Neural cell (in vitro differentiated cells): Measurements from ENCODE around the gene FAM83G. TPM values are rescaled to one million over a fixed set of nuclear protein-coding genes. Genes with fewer than 3 reads are reported as not detected.

Experiments
- H2AFZ ChIP-seq: fragments of 200-600, 300-800 bp; sonication (generic), shearing (Covaris generic); 2 replicates; pipeline ENCODE4 v1.6.0; 2014; ENCODE audit warnings: low read depth, mild to moderate bottlenecking, antibody characterized with exemption, low read length, moderate library complexity
- H3F3A ChIP-seq: fragments of 200-600 bp; shearing (Covaris generic); 2 replicates; pipeline ENCODE4 v1.6.1; 2016; ENCODE audit warnings: mild to moderate bottlenecking, moderate library complexity, mixed read lengths, antibody characterized with exemption, low read length; ENCODE audit not compliant: insufficient read depth, poor library complexity, severe bottlenecking
- H3K27ac ChIP-seq: fragments of 200-600, 300-800 bp; sonication (generic), shearing (Covaris generic); 2 replicates; pipeline ENCODE4 v1.5.1; 2014; ENCODE audit warnings: mild to moderate bottlenecking, low read length, moderate library complexity
- H3K27me3 ChIP-seq: fragments of 300-800, 200-600 bp; sonication (generic), shearing (Covaris generic); 2 replicates; pipeline ENCODE4 v1.6.0; 2014; ENCODE audit warnings: mild to moderate bottlenecking, low read depth, low read length, moderate library complexity; ENCODE audit not compliant: insufficient read depth
- H3K36me3 ChIP-seq: fragments of 300-800, 200-600 bp; sonication (generic), shearing (Covaris generic); 2 replicates; pipeline ENCODE4 v1.5.1; 2014; ENCODE audit warnings: mild to moderate bottlenecking, antibody characterized with exemption, low read length, moderate library complexity; ENCODE audit not compliant: insufficient read depth
- H3K4me2 ChIP-seq: fragments of 300-800, 200-600 bp; sonication (generic), shearing (Covaris generic); 2 replicates; pipeline ENCODE4 v1.6.0; 2014; ENCODE audit warnings: mild to moderate bottlenecking, low read length
- H3K4me3 ChIP-seq: fragments of 300-800, 200-600 bp; sonication (generic), shearing (Covaris generic); 2 replicates; pipeline ENCODE4 v1.5.1; 2014; ENCODE audit warnings: mild to moderate bottlenecking, low read length, moderate library complexity
- H3K79me2 ChIP-seq: fragments of 200-600 bp; shearing (Covaris generic); replicated peaks from 2 replicates; pipeline ENCODE4 v1.6.0; 2014; ENCODE audit warnings: mild to moderate bottlenecking, low read length, moderate library complexity; ENCODE audit not compliant: insufficient read depth
- H3K9ac ChIP-seq: fragments of 300-800, 200-600 bp; sonication (generic), shearing (Covaris generic); 2 replicates; pipeline ENCODE4 v1.6.1; 2016; ENCODE audit warnings: mild to moderate bottlenecking, low read length, mixed read lengths
- H3K9me2 ChIP-seq: fragments of 200-600 bp; shearing (Covaris generic); 2 replicates; pipeline ENCODE4 v1.6.1; 2016; ENCODE audit warnings: mild to moderate bottlenecking, low read length, mixed read lengths; ENCODE audit not compliant: insufficient read depth
- H3K9me3 ChIP-seq: fragments of 200-600, 300-800 bp; sonication (generic), shearing (Covaris generic); 2 replicates; pipeline ENCODE4 v1.6.1; 2016; ENCODE audit warnings: mild to moderate bottlenecking, mixed run types, low read length, moderate library complexity, mixed read lengths
- H4K20me1 ChIP-seq: fragments of 200-600 bp; shearing (Covaris generic); 2 replicates; pipeline ENCODE4 v1.6.1; 2016; ENCODE audit warnings: mild to moderate bottlenecking, mixed run types; ENCODE audit not compliant: insufficient read depth
- CTCF ChIP-seq: fragments of 450-650 bp; IDR thresholded peaks from 2 replicates; pipeline ENCODE4 v1.5.1; 2014; ENCODE audit warnings: antibody characterized with exemption, mild to moderate bottlenecking, moderate library complexity; ENCODE audit not compliant: poor library complexity, severe bottlenecking
- EZH2 ChIP-seq: fragments of 200-600, 300-800 bp; shearing (Covaris generic), sonication (generic); IDR thresholded peaks from 2 replicates; pipeline ENCODE4 v1.6.1; 2014; ENCODE audit warnings: antibody characterized with exemption, low read length, borderline replicate concordance, mild to moderate bottlenecking; ENCODE audit not compliant: insufficient read depth, poor library complexity, severe bottlenecking
- MXI1 ChIP-seq: fragments of 450-650 bp; conservative IDR thresholded peaks from 2 replicates; pipeline ENCODE4 v1.6.1; 2014; ENCODE audit warnings: antibody characterized with exemption, mild to moderate bottlenecking; ENCODE audit not compliant: poor library complexity, severe bottlenecking
- RAD21 ChIP-seq: fragments of 450-650 bp; conservative IDR thresholded peaks from 2 replicates; pipeline ENCODE4 v1.6.1; 2014; ENCODE audit warnings: antibody characterized with exemption, mild to moderate bottlenecking, moderate library complexity
- REST ChIP-seq: IDR thresholded peaks from 2 replicates; pipeline ENCODE4 v1.6.1; 2012; ENCODE audit warnings: borderline replicate concordance
- SMC3 ChIP-seq: fragments of 450-650 bp; conservative IDR thresholded peaks from 2 replicates; pipeline ENCODE4 v1.6.1; 2014; ENCODE audit warnings: antibody characterized with exemption, mild to moderate bottlenecking, moderate library complexity; ENCODE audit not compliant: poor library complexity
- TAF1 ChIP-seq: IDR thresholded peaks from 2 replicates; pipeline ENCODE4 v1.6.1; 2012; ENCODE audit warnings: low read depth
- polyA plus RNA-seq: library from polyadenylated mRNA; depleted of rRNA; stranded (reverse); fragments of >200 nt; gene quantifications from 2 replicates; pipeline ENCODE4 v1.2.3, GENCODE V29; 2014

The FAM83G gene
- polyA plus RNA-seq, 1 donor from 2014 or later, result not detected

- H4K20me1 ChIP-seq, result no peaks in the 10 kb centered on the region
- H3K9me3 ChIP-seq, result no peaks in the 10 kb centered on the region
- no peaks in the 10 kb centered on the region for H3K79me2 ChIP-seq
- no peak overlapping the region for H3K4me3 ChIP-seq
- H3K9me2 ChIP-seq, result no peaks in the 10 kb centered on the region
- H3K36me3 ChIP-seq, result no peaks in the 10 kb centered on the region
- H3K27me3 ChIP-seq, result no peaks in the 10 kb centered on the region
- H3K27ac ChIP-seq, result no peak overlapping the region
- TF ChIP-seq TAF1, result no peak
- TF ChIP-seq EZH2, result no peak
- TF ChIP-seq REST, result no peak
- TF ChIP-seq SMC3, result no peak
- no peak for TF ChIP-seq MXI1
- no peaks in the 10 kb centered on the region for H3F3A ChIP-seq
- H3K4me2 ChIP-seq, result no peak overlapping the region
- no peak overlapping the region for H2AFZ ChIP-seq
- no peak overlapping the region for H3K9ac ChIP-seq
Observed at GRCh38 chr17:18961634-18962493, 42.7 kb downstream of the FAM83G start.

- TF ChIP-seq SMC3, result no peak
- peak; percentile 10 for TF ChIP-seq RAD21
- no peak for TF ChIP-seq EZH2
- peak; percentile 32 for TF ChIP-seq CTCF
- H3K36me3 ChIP-seq, result no peaks in the 10 kb centered on the region
- no peaks in the 10 kb centered on the region for H3K27me3 ChIP-seq
- H3K27ac ChIP-seq, result no peak overlapping the region
- no peaks in the 10 kb centered on the region for H3F3A ChIP-seq
- no peaks in the 10 kb centered on the region for H3K9me3 ChIP-seq
- no peak overlapping the region for H3K9ac ChIP-seq
- no peaks in the 10 kb centered on the region for H3K79me2 ChIP-seq
- no peaks in the 10 kb centered on the region for H4K20me1 ChIP-seq
- H3K4me3 ChIP-seq, result no peak overlapping the region
- H3K4me2 ChIP-seq, result no peak overlapping the region
- no peaks in the 10 kb centered on the region for H3K9me2 ChIP-seq
- H2AFZ ChIP-seq, result no peak overlapping the region
Observed at GRCh38 chr17:18960803-18961511, 43.6 kb downstream of the FAM83G start.
